Nucleus accumbens (tissue), 56 donors: ENCODE measurements around the gene UBR3.

Experiments
- DNase-seq, 56 donors: peaks; one replicate each; lab custom pipeline; 2025; lab: John Stamatoyannopoulos, UW

Gene UBR3

GRCh38 chr2:169983506-169983905 is 156.3 kb downstream of the UBR3 start:
- peak in 22 of 56 donors; percentile 0 to 41 (median 8) for DNase-seq

GRCh38 chr2:169984145-169984544 is 156.9 kb downstream of the UBR3 start:
- no peak for DNase-seq

GRCh38 chr2:169994752-169995151 is 167.5 kb downstream of the UBR3 start:
- no peak for DNase-seq

GRCh38 chr2:169997140-169997887 is 170.1 kb downstream of the UBR3 start:
- DNase-seq, result no peak

GRCh38 chr2:169999054-169999453 is 171.8 kb downstream of the UBR3 start:
- no peak for DNase-seq

- DNase-seq, result no peak
These were observed 174.8 kb downstream of the UBR3 start for GRCh38 chr2:170002096-170002495.

- DNase-seq, result no peak
These were observed 178.4 kb downstream of the UBR3 start for GRCh38 chr2:170005702-170006101.

GRCh38 chr2:170006587-170007325 is 179.5 kb downstream of the UBR3 start:
- no peak for DNase-seq

GRCh38 chr2:170009209-170009608 is 182.0 kb downstream of the UBR3 start:
- DNase-seq, result no peak

- no peak for DNase-seq
These were observed 185.5 kb downstream of the UBR3 start for GRCh38 chr2:170012773-170013172.

- no peak for DNase-seq
These were observed 186.7 kb downstream of the UBR3 start for GRCh38 chr2:170013802-170014551.

GRCh38 chr2:170014769-170015168 is 187.5 kb downstream of the UBR3 start:
- DNase-seq, result no peak

- DNase-seq, result no peak
These were observed 190.7 kb downstream of the UBR3 start for GRCh38 chr2:170017860-170018532.

- DNase-seq, result no peak
These were observed 192.0 kb downstream of the UBR3 start for GRCh38 chr2:170019060-170019805.

GRCh38 chr2:170020777-170021176 is 193.5 kb downstream of the UBR3 start:
- no peak for DNase-seq

- no peak for DNase-seq
These were observed 195.4 kb downstream of the UBR3 start for GRCh38 chr2:170022692-170023091.

GRCh38 chr2:170024721-170025120 is 197.5 kb downstream of the UBR3 start:
- DNase-seq, result no peak

- no peak for DNase-seq
These were observed 198.0 kb downstream of the UBR3 start for GRCh38 chr2:170025223-170025622.

GRCh38 chr2:170026361-170026760 is 199.1 kb downstream of the UBR3 start:
- no peak for DNase-seq

GRCh38 chr2:170029551-170029950 is 202.3 kb downstream of the UBR3 start:
- no peak for DNase-seq
